Stimulated activated CD4-positive, alpha-beta T cell treated with anti-CD3 and anti-CD28 coated beads, Interleukin-2, amount 100 ng/mL, for 48 hours (primary cell): ENCODE data around the gene PAPPA.

Source experiments
- DNase-seq, 2 donors: peaks; one replicate each; pipeline ENCODE4 v3.0.0-alpha.2; 2020

The PAPPA gene

DNA sequence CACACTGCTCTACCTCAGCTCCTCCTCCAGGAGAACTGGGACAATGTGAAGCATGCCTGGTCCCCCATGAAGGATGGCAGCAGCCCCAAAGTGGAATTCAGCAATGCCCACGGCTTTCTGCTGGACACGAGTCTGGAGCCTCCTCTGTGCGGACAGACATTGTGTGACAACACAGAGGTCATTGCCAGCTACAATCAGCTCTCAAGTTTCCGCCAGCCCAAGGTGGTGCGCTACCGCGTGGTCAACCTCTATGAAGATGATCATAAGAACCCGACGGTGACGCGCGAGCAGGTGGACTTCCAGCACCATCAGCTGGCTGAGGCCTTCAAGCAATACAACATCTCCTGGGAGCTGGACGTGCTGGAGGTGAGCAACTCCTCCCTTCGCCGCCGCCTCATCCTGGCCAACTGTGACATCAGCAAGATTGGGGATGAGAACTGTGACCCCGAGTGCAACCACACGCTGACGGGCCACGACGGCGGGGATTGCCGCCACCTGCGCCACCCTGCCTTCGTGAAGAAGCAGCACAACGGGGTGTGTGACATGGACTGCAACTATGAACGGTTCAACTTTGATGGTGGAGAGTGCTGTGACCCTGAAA is 34.1 kb downstream of the PAPPA start:
- DNase-seq, result no peak

DNA sequence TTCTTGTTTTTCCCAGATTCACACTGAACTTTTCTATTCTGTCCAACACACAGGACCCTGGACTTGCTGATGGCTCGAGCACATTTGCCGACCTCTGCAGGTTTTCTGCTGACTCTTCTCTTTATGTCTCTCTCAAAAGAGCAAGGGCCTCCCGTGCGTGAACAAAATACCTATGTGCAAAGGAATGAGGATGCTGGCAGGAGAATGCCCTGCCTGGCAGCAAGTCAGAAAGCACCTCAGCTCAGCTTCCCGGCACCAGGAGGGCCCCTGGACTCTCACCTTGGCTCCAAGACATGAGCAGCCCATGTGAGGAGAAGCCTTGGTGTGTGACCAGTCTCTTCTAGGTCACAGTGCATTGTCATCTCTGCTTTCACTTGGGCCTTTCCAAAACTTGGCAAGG is 36.1 kb downstream of the PAPPA start:
- no peak for DNase-seq

DNA sequence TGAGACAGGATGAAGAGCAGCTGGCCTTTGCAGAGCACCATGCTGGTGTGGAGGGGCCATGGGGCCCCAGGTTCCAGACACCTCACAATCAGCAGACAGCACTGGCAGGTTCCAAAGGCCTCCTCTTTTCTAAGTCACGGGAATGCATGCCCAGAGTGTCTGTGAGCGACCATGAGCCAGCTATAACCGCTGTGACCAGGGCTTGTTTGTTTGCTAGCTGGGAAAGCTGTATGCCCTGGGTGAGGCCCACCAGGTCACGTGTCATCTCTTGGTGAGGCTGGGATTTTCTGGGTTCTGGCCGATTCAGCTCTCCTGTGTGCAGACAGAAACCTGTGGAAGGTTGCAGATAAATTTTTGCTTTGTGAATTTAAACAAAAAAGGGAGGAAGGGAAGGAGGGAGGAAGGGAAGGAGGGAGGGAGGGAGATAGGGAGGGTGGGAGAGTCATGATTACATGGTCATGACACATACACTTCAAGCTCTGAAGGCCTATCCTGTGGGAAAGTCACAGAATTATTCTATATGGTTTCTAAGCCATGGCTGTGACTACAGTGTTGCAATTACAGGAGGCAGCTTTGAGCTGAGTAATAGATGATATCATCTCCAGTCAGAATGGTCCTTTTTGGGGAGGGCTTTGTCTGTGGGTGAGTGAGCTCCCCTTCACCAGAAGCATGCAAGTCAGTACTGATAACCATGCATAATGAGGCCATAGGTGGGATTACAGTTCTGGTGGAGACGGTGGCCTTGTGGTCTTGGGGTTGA is 37.2 kb downstream of the PAPPA start:
- no peak for DNase-seq

DNA sequence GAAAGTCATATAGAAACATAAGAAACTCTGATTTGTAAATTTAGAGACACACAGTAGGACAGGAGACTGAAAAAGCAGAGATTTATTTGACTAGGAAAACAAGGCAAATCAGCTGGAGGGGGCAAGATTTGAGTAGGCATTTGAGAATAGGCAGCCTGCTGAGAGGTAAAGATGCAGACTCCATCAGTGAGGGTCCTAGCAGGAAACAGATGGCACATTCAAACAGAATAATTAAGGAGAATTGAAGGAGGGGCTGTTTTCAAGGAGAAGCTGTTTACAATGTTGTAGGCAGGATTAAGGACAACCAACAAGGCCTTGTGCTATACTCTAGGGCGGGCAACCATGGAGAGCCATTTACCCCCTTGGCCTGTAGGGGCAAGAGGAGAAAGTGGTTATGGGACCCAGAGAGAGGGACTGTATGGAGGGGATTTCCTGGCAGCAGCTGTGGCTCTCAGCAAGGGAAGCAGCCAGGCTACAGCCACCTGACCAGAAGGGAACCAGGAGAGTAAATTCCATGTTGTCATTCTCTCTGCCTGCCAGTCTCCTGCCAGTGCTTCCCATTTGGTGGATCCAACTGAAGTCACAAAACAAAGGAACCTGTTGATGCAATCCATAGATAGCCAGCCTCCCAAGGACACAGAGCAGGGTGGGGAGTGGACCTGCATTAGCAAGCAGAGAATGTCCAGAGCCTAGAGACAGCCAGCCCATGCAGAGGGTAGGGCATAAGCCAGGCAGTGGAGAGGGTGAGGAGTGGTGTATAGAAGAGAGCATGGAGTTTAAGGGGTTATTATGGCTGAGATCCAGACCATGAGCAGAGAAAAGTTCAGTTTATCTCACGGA is 38.2 kb downstream of the PAPPA start:
- DNase-seq, result no peak

DNA sequence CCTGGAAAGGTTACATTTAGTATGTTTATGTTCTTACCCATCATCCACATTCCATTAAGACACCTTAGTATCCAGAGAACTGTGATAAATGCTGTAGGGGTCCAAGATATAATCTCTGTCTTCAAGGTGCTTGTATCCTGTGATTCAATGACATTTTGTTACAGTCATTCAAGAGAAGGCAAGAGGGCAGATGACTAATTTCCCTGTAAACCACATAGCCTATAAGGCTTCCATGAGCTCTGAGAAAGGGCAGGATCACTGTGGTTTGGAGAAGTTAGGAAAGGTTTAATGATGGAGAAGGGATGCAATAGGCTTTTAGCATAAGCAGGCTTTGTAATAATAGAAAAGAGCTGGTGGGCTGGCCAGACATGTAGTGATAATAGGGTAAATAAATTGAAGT is 40.0 kb downstream of the PAPPA start:
- no peak for DNase-seq

DNA sequence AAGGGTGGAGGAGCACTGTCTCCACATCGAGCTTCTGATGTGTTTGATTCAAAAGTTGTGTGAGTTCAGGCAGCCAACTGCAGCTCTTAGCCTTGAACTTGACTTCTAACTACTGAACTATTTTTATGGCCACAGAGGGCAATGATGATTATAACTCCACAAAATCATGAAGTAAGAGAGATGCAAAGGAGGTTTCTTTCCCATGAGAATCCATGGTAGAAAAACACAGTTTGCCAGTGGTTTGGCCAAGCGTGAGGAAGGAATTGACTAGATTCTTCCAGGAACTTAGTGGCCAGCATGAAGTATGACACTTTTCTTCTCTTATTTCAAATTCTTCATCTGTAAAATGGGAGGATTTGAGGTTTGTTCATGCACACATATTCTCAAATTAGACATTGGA is 43.2 kb downstream of the PAPPA start:
- no peak for DNase-seq

DNA sequence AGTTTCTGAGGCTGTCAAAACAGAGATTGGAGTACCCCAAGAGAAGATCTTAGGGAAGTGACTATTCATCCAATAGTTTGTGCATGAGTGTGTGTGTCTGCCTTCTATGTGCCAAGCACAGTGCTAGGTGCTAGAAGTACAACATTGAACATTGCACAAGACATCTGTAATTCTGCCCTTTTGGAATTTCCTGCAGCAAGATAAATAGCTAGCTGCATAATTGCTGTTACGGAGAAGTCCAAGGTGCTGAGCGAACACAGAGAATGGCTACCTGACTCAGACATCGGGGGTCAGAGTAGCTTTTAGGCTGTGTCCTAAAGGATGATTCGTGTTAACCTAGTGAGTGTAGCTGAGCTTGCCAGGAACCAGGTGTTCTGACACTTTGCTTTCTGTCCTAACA is 44.8 kb downstream of the PAPPA start:
- no peak for DNase-seq

DNA sequence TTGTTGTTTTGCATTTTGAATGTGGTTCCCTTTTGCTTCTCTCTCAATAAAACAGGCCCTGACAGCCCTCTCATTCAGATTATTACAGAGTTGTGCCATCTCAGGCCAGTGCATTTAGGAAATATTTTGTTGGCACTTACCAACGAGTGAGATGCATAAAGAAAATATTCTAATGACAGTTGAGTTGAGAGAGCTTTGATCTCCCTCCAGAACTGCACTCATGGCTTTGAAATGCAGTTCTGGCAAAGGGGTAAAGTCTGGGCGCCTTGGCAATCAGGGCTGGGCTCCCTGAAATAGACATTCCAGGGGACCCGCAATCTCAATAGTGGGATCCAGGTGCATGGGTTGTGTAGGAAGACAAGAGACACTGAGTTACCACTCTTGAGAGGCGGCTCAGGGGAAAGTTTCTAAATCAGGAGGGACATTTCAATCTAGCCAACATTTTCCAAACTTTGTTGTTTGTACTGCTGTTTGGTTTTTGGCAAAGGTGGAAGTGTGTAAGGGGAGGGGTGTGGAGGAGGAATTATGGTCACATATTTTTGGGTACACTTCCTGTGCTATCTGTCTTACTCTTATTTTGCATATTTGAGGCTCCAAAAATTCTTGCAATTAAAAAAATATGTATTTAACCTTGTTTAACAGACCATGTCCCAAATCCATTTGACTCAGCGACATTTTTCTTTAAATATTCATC is 48.8 kb downstream of the PAPPA start:
- no peak for DNase-seq

DNA sequence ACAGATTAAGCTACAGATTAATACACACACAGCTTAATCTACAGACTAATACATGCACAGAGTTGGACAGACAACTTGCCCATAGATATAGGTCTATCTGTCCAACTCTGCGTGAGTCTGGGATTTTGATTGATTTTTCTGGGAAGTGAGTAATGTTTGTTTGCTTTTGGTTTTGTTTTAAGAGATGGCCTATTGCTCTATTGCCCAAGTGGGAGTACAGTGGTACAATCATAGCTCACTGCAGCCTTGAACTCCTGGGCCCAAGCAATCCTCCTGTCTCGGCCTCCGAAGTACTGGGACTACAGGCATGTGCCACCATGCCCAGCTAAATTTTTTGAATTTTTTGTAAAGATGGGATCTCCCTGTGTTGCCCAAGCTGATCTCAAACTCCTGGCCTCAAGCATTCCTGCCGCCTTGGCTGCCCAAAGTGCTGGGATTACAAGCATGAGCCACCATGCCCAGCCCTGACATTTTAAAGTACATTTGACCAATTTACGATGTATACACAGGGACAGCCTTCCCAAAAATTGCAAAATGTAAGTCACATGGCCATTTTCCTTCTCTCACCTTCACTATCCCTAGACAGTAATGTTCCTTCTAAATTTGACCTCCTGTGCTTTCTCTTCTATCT is 50.8 kb downstream of the PAPPA start:
- DNase-seq, result no peak

DNA sequence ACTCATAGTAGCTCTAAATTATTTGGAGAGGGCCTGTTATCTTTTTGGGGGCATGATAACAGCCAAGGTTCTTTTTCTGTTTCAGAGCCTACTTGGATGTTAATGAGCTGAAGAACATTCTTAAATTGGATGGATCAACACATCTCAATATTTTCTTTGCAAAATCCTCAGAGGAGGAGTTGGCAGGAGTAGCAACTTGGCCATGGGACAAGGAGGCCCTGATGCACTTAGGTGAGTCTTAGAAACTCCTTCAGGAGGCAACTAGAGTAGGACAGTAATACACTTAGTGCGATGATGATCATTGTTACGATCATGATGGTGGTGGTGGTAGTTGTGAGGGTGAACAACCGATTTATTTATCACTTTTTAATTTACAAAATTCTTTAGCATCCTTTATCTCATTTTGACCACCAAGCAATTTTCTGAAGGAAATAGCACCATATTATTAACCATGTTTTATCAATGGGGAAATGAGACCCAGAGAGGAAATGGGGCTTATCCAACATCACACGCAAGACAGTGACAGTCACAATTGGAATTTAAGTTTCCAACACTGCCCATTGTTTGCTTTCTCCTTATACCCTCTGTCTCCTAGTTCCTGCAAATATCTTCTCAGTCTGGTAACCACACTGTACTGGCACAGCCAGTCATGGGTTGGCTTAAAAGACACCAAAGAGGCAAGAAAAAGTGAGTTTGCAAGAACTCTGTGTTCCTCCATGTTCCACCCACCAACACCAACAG is 54.0 kb downstream of the PAPPA start:
- DNase-seq, result no peak

DNA sequence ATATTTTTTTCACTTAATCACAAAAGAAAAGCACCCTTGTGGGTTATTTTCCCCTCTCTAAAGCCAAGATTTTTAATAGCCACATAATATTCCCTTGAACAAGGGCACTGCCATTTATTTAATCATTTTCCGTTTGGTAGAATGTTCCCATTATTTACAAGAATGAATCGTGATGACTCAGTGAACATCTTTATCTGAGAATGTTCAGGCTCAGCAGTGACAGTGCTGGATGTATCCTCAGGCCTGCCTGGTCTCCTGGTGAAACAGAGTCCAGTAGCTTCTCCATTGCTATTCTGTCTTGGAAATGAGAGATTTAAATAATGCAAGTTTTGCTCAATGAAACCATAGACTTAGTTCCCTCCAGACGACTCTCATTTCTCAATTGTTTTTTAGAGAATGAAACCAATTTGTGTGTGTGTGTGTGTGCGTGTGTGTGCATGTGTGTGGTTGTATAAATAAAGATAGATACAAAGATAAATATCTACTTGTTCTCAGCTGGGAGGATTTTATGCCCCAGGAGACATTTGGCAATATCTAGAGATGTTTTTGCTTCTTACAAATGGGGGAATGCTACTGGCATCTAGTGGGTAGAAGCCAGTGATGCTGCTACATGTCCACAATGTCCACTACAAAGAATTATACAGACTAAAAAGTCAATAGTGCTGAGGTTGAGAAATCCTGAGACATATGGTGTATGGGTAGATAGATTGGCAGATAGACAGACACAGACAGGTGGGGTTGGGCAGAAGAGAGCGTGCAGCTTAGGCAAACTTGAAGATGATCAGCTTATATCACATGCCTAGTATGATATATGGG is 55.0 kb downstream of the PAPPA start:
- no peak for DNase-seq

DNA sequence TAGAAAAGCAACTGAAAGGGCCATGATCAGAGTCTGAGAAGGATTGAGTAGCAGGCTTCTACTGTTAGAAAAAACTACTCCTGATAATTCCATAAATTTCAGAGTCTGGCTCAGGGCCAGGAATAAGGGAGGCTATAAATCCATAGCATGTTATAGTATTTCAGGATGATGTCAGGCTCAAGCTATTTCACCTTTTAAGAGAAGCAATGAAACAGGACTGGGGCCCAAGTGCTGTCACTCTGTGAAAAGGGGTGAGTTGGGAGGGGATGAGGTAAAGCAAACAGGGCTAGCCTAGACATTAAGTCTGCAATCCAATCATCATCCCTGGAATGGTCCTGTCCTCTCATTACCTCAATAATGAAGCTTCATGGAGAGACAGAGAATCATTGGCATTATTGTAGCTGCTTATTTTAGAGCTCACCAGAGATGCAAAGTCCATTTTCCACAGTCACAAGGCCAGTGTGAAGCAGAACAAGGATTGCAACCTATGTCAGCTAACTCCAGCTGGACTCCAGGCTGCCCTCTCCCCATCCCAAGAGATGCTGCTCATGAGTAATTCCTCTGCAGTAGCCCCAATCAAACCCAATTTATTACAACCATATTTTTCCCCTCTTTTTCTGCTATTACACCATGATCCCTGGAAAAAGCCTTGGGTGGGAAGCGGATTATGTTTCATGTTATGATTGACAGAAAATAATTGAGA is 56.0 kb downstream of the PAPPA start:
- no peak for DNase-seq

DNA sequence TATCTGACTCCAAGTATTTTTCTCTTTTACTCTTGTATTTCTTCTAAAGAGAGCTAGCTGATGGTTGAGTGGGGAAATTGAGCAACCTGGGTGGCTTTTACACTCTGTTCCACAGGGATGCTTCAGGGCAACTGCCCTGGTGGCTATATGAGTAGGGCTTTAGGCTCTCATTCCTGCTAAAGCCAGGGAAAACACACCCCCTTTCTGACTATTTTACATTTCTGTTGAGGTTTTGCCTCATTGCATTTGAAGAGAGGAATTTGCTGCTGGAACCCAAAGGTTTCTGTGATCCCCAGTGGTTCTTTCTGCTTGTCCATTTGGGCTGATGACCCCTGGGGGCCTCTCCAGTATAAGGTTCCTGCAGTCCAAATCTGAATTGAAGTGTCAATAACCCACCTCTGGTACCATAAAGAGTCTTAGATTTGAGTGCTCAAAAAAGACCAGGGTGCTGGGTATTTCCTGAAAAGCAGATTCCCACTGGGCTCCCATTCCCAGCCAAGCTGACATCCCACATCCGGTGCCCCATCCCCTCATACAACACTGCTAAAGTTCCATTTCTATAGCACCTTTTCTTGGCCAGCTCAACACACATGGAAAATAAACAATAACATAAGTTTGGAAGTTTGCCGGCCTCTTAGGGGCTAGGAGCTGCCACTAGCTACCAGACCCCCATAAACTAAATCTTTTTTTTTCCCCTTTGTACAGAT is 59.5 kb downstream of the PAPPA start:
- DNase-seq, result no peak

DNA sequence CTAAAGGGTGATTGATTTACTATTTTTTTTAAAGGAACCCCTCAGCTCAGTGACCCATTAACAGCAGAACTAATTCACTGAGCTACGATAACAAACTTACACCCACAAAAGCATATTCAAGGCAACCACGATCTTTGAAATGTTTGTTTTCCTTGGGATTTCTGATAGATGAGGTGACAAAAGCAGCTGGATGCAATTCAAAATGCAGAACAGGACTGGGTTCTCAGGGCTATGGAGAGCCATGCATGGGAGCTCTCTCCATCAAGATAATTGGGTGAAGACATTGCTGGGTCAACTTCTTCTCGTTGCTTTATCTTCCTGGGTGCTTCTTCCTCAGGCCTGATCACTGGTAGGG is 60.1 kb downstream of the PAPPA start:
- DNase-seq, result no peak

DNA sequence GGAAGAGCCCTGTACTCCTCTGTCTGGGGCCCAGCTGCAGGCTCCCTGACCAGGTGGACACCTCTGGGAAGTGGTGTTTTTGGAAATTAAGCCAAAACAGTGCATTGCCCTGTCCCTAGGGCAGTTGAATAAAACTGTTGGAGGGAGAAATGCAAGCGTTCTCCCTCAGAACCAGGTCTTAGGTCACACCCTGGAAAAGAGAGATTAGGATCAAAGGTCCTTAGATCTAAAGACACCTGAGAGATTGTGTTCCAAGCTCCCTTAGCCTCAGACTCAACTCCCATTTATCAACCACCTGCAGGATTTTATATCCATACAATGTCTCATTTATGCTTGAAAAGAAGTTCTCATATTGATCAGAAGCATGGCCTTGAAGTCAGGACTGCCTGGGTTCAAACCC is 64.8 kb downstream of the PAPPA start:
- no peak for DNase-seq

DNA sequence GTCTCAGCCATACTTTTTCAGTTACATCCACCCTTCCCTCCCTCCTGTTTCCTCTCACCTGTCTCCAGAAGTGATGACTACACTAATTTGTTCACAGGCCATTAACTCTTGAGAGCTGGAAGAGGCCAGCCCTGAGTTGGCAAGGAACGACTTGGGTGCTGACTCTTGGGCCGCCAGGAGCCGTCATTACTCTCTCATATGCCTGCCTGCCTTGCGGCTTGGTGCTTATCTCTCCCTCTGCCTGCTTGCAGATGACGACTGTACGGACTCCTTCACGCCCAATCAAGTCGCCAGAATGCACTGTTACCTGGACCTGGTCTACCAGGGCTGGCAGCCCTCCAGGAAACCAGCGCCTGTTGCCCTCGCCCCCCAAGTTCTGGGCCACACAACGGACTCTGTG is 66.1 kb downstream of the PAPPA start:
- no peak for DNase-seq

DNA sequence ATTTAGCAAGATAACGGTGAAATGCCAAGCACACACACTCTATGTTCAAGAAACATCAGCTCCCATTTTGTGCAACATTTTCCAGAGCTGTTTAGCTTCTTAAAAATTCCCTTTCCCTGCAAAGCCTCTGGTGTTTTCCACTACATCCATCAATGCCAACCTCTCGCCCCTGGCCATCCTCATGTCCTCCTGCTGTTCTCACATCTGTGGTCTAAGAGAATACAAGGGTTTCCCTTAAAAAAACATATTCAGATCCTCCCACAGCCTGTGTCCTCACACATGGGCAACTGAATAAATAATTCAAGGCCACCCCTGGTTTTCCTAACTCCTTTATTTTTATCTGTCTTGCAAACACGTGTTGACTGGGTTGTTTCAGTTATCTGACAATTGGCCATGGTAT is 70.3 kb downstream of the PAPPA start:
- no peak for DNase-seq

DNA sequence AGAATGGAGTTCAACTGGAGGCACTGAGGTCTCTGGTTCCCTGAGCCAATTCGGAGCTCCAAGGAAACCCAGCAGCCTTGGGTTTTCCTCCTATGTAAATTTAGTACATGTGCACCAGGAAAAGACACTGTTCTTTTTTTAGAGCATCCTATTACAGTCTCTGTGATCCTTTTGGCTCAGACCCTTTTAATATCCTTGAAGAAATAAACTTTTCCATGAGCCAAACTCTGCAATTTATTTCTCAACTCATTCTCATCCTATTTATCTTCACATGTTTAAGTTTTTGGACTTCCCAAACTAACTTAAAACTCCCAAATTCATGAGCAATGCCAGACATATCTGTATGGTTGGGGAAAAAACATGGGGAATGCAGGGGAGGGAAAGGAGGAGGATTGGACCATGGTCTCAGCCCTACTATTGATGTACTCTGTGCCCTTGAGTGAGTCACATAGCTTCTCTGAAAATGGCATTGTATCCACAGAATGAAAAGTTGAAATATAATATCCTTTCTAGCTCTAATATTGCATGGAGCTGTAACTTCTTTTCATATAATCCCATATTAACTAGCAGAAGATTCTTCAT is 76.6 kb downstream of the PAPPA start:
- DNase-seq, result no peak

DNA sequence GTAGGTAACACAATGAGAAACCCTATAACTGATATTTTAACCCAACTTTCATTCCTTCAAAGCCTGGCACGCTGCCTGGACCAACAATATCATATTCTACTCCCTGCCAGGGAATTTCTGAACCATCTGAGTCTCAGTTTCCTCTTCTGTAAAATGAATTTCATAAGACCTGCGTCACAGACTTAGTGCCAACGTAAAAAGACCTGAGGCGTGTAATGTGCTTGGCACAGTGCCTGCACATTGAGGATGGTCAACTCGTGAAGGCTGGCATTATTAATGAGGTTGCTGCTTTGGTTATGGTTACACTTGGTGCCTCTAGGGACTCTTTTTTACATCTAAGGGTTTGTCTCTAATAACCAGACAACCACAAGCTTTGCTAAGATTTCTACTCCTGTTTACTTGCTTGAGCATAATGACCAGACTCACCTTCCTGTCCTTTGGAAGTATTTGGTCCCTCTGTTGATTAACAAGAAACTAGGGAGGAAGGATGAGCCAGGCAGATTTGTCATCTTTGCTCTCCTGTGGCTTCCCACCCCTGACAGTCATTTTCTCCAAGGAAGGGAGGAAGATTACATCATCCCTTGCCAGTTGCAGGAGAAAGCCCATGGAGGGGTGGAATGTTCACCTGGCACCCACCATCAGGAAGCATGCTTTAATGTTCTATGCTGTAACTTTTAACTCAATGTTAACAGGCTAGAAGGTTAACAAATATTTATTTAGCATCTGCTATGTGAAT is 79.0 kb downstream of the PAPPA start:
- DNase-seq, result no peak
